H1 (cell line): ENCODE results near the gene VAPA.

Experiments
- SP1 ChIP-seq: IDR thresholded peaks from 2 replicates; pipeline ENCODE4 v1.6.1; 2011; ENCODE audit warnings: low read depth, low read length
- TAF1 ChIP-seq: IDR thresholded peaks from 2 replicates; pipeline ENCODE4 v1.6.1; 2011; ENCODE audit warnings: mild to moderate bottlenecking, low read depth, low read length
- YY1 ChIP-seq: IDR thresholded peaks from 2 replicates; pipeline ENCODE4 v1.6.1; 2011; ENCODE audit warnings: low read depth, mild to moderate bottlenecking, low read length

GRCh38 chr18:9951022-9951859 lies 37.4 kb downstream of the VAPA start:
- no peak for TF ChIP-seq YY1
- no peak for TF ChIP-seq SP1
- no peak for TF ChIP-seq TAF1
